Fibroblast of skin of right biceps (primary cell): ENCODE results near the gene TMEM127.
A peak's percentile ranks its signal among the peaks of the same experiment; 100 is the strongest.
"Not testable (repeated sequence)": the region's sequence is repeated elsewhere in the genome, so short reads cannot be mapped to it uniquely, and the experiment has no call there.

ENCODE experiments used
- DNase-seq: peaks from one replicate; pipeline ENCODE4 v3.0.0-alpha.2; 2013

TMEM127 gene

DNA sequence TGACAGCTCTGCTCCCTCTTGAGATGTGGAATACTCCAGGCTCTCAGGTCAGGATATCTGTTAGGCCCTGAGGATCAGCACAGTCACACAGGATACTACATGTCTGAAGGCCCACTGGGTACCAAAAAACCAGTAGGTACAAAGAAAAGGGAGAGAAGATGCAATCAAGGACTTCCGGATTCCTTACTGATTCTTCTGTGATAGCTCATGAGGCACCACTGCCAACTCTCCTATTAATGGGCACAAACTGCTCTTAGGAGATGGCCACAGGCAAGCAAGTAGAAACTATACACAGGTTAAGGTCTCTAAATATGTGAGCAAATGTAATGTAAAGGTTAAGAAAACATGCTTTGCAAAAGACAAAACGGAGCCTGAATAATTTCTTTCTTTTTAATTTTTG is 3.5 kb downstream of the TMEM127 start:
- DNase-seq, result no peak

DNA sequence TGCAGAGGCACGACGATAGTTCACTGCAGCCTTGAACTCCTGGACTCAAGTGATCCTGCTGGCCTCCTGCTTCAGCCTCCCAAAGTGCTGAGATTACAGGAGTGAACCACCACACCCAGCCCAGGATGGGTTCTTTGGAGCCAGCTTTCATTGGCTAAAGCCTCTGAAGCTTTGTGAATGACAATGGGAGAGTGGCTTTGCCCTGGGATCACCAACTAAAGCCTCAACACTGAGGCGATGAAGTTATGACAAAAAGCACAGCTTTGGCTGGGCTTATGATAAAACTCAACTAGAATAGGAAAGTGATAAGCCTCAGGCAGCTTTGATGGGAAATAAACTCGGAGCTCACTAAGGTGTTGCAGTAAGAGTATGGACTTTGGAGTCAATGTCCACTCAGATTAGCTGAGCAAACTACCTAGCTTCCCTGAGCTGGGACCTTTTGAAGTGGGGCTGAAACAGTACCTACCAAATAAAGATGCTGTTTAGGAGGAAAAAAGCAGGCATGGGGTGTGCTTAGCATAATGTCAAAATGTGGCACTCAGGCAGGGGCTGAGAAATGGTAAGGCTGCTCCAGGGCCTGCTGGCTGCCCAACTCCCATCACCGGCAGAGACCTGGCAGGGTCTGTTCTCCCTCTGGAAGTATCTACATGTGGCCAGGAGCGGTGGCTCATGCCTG is 4.3 kb downstream of the TMEM127 start:
- DNase-seq, result no peak

DNA sequence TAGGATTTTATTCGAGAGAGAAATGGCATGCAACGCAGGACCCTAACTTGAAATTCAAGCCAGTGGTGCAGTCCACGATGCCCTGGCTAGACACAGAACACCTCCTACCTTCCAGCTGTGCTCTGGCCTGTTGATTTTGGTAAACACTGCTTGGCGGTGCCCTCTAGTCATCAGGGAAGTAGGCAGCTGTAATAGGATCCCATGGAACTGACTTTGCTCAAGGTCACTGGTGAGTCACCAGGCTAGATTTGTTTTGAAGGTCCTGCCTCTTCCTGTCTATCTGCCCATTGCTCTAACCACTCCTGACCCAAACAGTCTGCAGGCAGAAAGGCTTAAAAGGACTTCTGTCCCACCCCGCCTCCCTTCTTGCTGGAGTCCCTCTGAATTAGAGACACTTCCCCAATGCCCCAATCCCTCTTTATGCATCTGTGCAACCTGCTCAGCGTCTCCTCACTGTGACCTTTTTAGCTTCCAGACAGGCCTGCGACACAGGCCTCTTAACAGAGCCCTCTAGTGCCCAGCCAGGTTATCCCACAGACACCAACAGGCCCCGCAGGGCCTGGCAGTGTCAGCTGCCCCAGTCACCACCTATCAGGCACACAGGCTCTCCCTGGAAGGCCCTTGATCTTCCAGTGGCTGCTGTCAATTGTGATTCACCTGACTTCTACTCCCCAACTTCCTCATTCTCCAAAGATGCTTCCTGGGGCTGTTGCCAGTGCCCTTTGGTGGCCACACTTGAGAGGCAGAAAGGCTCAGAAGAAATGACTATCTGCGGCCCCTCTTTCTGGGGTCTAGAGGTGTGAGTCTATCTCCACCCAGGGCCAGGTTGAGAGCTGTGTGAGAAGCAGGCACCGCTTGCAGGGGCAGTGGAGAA is 5.2 kb downstream of the TMEM127 start:
- peak; percentile 69 for DNase-seq

DNA sequence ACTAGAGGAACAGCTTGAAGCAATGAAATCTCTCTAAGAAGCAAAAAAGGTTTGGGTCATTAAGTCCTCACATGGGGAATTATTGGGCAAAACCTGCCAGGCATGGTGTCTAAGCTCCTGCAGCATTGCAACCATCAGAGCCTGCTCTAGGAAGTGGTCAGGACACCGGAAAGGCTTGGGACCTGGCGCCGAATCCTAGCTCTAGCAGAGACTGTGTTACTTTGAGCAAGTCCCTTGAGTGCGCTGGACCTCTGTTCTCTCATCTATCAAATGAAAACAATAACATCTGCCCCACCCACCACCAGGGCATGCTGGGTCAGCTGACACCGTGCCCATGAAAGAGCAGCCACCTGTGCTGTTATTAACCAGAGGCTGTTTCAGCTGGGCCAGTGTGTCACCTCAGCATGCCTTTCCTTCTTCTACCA is 6.3 kb downstream of the TMEM127 start:
- DNase-seq, result no peak

DNA sequence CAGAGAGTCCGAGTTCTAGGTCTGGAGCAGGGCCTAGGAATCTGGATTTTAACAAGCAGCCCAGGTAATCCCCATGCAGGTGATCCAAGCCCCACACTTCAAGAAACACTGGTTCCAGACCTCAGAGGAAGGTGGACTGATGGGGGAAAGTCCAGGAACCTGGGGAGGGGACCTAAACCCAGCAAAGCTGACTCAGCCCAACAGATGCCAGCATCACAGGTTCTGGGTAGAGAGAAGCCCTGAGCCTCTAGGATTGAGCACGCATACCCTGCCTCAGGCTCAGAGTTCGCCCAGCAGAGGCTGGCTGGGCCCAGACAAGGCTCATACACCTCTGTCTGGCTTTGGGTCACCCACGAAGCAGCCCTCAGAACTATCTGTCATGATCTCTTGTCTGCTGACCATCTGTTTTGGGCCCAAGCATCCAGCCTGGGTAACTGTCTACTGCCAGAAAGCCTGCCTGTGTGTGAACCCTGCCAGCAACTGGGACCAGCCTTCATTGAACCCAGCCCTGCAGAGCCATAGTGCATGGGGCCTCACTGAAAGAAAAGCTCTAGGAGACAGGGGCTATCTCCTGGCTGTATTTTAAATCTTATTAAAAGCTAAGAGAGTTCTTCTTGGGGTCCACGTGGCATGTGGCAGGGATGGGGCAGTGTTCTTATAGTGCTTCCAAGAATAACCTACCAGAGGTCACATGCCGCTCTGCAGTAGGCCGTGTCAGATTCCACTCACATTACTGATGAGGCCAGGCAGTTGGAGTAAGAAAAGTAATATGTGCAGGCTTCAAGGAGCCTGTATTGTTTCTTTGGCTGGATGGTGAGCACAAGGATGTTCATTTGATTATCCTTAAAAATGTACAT is 7.4 kb downstream of the TMEM127 start:
- no peak for DNase-seq

DNA sequence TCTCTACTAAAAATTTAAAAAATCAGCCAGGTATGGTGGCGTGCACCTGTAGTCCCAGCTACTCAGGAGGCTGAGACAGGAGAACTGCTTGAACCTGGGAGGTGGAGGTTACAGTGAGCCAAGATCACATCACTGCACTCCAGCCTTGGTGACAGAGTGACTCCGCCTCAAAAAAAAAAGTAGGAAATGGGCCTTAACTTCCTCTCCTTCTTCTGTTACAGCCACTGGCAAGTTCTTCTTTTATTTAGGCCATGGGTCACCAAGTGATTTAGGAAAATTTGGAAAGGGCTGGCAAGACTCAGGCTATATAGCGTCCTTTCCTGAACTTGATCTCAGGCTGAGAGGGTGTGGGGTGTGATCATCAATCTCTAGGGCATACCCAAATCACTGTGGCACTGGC is 8.1 kb downstream of the TMEM127 start:
- not testable (repeated sequence) for DNase-seq

DNA sequence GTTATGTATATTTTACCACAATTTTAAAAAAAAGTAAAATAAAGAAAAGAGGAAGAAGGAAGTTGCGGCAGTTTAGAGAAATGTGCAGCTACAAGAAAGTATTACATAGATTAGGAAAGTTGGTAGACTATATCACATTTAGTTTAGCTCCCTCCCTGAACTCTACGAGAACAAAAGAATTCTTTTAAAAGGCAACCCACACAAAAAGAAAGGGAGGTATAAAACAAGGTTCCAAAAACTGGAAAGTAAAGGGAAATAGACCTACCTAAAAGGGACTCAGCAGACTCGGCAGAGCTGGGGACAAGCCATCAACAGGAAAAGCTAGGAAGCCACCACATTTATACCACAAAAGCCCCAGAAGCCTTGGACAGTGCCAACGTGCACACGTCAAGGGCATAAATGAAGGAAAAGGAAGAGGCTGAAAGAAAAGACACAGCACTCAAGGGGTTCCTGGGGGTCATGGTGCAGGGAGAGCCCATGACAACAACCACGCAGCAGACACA is 9.1 kb downstream of the TMEM127 start:
- DNase-seq, result no peak

DNA sequence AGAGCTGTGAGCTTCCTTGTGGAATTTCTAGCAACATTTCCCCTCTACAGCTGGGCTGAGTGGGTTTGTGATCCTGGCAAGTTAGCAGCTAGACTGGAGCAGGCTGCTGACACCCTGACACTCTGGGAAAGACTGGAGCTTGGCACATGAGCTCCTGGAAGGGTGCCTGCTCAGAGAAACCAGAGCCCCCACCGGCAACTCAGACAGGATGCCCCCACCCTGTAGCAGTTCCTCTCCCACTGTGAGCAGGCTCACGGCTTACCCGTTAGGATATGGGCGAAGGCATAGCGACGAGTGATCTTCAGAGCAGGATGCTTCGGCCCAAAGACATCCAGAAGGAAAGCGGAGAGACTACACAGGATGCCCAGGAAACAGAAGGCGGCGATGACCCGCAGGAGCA is 11.2 kb downstream of the TMEM127 start:
- no peak for DNase-seq

DNA sequence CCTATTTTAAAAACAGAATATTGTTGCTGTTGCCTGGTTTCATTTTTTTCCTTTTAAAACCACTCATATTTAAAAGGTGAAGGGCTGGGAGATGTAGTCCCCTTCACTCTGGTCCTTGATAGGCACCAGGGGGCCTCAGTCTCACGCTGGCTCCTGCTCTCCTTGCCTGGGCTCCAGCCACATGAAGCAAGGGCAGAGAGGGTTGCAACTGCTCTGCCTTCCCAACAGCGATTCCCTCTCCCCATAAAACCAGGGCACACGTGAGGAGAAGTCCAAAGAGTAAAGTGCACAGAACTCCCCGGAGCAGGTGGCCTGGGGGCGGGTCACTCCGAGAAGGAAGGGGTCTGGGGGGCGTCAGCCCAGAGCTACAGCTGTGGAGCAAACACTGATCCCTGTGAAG is 12.8 kb downstream of the TMEM127 start:
- no peak for DNase-seq

DNA sequence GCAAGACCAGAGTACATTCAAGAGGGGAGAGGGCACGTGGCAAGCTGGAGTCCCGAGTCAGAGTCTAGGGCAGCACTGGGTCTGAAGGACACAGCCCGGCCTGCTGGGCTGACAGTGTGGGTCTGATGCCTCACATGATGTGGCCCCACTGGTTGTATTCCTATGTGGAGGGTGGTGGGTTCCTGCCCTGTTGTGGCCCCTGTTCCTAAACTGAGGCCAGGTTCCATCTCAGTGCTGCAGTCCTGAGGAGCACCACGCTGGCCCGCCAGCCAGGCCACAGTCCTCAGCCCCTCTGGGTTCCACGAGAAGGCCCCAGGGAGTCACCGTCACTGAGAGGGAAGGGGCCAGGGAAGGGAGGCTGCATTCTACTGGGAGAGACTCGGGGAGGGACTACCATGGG is 13.3 kb downstream of the TMEM127 start:
- DNase-seq, result no peak

DNA sequence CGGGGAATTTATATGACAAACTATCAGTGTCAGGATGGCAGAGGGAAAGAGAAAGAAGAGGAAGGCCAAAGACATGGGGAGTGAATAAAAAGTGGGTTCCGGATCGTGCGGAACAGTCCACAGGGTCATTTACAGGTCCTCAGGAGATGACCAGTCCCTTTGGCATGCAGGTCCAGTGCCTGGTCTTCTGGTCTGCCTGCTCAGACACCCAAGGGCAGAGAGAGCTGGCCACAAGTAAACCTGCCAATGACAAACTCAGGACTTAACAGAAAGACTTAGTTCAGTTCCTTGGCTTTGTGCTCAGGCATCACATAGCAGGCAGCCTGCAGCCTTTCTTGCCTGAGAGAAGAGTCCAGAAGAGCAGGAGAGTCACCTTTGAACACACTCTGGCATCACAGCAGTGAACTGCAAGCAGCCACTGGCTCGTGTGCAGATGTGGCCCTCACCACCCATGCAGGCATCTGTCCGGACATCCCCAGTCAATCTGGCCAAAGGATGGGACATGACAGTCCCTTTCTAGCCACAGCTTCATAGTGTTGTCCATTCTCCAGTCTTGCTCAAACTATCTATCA is 14.0 kb downstream of the TMEM127 start:
- peak; percentile 80 for DNase-seq

DNA sequence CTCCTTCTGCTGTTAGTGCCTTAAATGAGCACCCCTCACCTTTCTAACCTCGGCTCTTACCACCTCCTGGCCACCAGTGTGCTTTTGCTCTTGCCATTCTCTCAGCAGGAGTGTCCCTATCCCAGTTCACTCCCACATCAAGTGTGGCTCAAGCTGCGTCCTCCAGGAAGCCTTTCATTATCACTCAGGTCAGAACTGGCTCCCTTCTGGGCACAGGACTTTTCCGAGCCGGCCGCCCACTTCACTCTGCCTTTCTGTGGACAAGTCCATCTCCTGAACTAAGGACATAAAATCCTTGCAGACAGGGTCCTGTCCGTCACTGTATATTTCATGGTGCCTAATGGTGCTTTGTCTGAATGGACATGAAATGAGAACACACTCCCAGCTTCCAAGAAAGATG is 15.6 kb downstream of the TMEM127 start:
- DNase-seq, result no peak

DNA sequence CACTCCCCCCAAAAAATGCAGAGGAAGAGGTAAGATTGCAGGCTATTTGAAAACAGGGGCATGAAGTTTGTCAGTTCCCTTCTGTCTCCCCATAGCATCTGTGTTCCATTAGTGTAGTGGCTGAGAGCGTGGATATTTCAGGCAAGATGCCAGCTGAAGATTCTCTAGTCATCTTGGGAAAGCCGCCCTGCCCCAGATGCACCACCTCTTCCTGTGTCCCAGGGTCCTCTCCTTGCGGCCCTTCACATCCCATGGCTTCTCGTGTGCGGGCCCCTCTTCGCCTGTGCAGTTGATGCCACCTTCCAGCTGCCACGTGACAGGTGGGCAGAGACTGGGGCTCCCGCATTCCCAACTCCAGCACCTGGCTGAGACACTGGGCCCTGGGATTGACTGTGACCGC is 16.1 kb downstream of the TMEM127 start:
- DNase-seq, result peak; percentile 88

DNA sequence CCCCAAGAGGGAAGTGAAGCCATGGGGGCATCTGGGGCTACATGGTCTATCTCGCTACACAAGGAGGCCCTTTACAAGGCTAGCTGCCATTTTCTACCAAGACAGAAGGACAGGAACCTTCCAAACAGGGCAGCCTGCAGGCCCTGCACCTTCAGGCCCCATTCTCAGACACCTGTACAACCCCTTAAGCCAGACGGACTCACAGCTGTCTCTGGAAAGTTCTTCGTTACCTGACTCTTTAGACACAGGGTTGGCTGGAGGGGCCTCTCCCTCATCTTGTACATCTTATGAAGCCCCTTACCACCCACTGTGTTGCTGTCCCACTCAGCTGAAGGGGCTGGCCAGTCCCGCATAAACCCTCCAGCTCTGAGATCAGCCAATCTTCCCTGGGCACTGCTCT is 17.2 kb downstream of the TMEM127 start:
- DNase-seq, result no peak

DNA sequence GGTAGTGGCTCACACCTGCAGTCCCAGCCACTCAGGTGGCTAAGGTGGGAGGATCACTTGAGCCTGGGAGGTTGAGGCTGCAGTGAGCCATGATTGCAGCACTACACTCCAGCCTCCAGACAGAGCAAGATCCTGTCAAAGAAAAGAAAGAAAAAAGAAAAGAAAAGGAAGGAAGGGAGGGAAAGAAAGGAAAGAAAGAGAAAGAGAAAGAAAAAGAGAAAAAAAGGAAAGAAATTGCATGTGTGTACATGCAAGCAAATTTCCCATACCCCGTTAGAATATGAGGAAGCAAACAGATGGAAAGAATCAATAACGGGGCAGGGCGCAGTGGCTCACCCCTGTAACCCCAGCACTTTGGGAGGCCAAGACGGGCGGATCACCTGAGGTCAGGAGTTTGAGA is 17.9 kb downstream of the TMEM127 start:
- no peak for DNase-seq

DNA sequence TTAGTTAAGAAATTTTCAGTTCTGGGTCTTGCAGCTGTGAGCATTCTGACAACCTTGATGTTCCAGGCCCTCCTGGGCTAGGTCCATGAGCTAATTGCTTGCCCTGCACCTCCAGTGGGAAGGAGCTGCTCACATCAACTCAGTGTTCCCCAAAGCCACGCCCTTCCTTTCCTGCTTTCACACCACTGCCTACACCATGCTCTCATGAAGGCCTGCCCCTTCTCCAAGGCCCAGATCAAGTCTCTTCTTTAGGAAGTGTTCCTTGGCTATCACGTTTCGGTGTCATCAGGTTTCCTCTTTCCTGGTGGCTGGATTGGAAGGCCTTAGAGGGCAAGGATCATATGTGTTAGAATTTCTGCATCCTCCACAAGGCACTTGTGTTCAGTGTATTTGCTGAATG is 18.8 kb downstream of the TMEM127 start:
- DNase-seq, result no peak

DNA sequence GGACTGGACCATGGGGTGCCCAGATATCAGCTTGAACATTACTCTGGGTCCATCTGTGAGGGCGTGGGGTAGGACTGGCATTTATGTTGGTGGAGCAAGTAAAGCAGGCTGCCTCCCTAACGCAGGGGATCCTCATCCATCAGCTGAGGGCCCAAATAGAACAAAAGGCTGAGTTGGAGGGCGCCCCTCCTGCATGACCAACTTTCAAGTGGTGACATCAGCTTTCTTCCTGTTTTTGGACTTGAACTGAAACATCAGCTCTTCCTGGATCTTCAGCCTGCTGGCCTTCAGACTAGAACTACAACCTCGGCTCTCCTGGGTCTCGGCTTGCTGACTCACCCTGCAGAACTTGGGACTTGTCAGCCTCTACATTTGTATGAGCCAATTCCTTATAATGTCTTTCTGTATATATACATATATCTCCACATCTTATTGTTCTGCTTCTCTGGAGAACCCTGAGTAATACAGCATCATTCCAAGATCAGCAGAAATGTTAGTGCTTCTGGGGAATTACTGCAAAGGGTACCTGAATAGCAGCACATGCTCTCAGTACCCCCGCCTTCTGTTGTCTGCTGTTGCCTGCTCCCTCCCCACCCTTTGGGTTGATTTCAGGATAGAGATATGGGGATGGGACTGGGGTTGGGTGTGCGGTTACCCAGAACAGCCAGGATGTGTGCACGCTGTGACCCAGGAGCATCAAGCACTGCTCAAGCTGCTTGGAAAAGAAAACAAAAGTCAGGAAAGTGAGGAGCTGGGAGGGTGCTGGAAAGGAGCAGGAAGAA is 20.0 kb downstream of the TMEM127 start:
- DNase-seq, result peak; percentile 43

DNA sequence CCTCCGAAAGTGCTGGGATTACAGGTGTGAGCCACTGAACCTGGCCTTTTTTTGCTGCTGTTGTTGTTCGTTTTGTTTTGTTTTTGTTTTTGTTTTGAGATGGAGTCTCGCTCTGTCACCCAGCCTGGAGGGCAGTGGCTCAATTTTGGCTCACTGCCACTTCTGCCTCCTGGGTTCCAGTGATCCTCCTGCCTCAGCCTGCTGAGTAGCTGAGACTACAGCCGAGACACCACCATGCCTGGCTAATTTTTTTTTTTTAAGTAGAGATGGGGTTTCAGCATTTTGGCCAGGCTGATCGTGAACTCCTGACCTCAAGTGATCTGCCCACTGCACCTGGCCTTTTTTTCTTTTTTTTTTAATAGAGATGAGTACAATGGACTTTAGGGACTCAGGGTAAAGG is 22.0 kb downstream of the TMEM127 start:
- DNase-seq, result no peak

DNA sequence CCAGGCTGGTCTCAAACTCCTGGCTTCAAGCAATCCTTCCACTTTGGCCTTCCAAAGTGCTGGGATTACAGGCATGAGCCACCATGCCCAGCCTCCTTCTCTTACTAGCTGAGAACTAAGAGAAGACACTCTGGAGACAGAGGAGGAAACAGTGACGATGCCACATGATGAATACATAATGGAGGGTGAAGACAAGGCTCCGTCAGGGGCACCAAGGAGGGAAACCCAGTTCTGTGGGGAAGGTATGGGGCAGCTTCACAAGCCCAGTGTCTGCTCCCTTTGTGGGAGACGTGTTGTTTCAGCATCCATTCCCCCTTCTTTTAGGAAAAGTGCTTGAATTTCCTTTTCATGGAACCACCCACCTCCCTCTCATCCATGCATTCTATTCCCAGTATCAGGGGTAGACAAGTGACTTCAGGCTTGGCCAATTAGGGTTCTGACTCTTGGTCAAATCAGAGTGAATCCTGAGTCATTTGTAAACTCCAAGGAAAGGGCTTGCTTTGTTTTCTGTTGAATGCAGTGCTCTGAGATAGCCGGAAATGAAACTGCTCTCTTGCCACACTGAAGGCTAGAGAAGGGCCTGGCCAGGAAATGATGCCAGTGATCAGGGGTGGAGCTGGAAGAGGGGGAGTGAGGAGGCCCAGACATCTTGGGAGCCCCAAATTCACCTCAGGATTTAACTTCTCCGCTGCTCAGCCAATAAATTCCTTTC is 23.7 kb downstream of the TMEM127 start:
- peak; percentile 38 for DNase-seq

DNA sequence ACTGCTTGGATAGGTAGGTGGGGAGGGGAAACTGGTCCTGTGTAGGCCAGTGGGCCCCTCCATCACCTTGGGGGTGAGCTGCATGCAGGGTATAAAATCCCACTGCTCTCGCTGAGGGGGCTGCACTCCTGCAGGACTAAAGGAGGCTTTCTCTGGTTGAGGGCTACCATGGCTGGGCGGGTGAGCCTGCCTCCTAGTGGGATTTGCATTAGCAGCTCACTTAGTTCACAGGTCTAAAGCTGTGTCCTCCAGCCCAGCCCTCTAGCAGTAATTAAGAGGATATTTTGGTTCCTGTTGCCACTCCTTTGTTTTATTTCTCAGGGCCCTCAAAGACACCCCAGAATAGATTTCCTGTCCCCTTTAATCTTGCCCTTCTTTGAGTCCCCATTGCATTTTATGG is 24.6 kb downstream of the TMEM127 start:
- no peak for DNase-seq

DNA sequence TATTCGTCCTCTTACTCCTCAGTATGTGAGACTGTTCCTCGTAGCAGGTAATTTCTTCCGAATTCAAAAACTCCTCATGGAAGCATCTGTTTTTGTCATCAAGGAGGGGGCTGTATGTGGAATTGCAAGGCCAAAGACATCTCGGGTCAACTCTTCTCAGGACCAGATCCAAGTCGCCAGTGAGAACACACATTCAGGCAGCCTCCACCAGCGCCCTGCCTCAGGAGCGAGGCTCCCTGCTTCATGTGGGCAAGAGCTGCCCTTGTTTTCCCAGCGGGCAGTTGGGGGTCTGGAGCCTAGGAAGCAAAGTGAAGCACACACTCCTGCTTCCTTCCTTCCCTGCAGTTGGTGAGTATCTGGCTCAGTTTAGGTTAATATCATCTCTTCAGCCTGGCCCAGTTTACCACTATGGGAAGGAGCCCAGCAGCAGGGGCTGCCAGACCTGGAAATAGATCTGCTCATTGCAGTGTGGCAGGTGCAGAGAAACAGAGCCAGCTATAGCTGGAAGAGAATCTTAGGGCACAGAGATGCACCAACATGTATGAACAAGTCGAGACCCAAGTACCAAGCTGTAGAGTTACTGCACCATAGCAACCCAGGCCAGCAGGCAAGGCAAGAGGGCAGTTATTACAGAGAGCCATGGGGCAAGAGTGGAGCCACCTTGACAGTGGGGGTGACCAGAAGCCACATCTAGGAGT is 25.3 kb downstream of the TMEM127 start:
- no peak for DNase-seq
